Activated CD4-positive, alpha-beta T cell treated with anti-CD3 and anti-CD28 coated beads, Interleukin-2, Interleukin-6, amounts not matched to agents 100 ng/mL and 50 ng/mL, durations not matched to agents 16 hours and 8 hours (primary cell): ENCODE results near the gene OR12D2.
A peak's percentile ranks its signal among the peaks of the same experiment; 100 is the strongest.
"Not testable (repeated sequence)": the region's sequence is repeated elsewhere in the genome, so short reads cannot be mapped to it uniquely, and the experiment has no call there.

Source experiments
- DNase-seq: peaks from one replicate; pipeline ENCODE4 v3.0.0-alpha.2; 2020

OR12D2 gene

DNA sequence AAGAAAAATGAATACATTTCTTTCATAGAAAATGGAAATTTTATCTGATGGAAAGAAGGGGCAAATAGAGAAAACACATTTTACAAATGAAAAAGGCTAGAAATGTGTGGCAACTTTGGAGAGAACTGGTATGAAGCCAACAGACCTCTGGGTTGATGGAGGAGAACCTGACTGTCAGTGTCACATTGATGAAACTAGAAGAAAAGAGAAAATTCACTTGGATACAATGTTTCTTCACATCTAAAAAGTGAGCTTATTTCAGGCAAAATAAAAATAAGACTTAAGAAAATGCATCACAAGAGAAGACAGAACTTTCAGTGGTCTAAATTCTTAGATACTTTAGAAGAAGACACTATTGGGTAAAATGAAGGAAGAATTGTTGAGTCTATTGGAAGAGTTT is at the start of gene OR12D2:
OR12D2 (plus strand) TSS at position 301 of the 400 bp plus-strand sequence. CDS start 1,069 bp downstream, outside the sequence.
- no peak for DNase-seq

DNA sequence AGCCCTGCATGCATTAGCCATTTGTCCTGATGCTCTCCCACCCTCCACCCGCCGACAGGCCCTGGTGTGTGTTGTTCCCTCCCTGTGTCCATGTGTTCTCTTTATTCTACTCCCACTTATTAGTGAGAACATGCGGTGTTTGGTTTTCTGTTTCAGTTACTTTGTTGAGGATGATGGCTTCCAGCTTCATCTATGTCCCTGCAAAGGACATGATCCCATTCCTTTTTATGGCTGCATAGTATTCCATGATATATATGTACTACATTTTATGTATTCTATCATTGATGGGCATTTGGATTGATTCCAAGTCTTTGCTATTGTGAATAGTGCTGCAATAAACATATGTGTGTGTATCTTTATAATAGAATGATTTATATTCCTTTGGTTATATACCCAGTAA is 46.1 kb upstream of the OR12D2 start:
- DNase-seq: not testable (repeated sequence)

- no peak for DNase-seq
These were observed 40.5 kb upstream of the OR12D2 start for GRCh38 chr6:29354980-29355379.

GRCh38 chr6:29355603-29356002 is 39.8 kb upstream of the OR12D2 start:
- DNase-seq: no peak

- no peak for DNase-seq
These were observed 26.7 kb upstream of the OR12D2 start, which contains the start of gene OR5V1 for GRCh38 chr6:29368765-29369164. Gene OR5V1, minus strand, starts transcription at chr6:29368865. Its CDS starts 12,670 bp downstream, at chr6:29356195.

- DNase-seq: no peak
These were observed 20.2 kb upstream of the OR12D2 start, which contains the start of gene OR12D3 for GRCh38 chr6:29375191-29375590. Gene OR12D3, minus strand, starts transcription at chr6:29375291. Its CDS starts 4 bp downstream, at chr6:29375287.

- DNase-seq: no peak
These were observed 19.4 kb upstream of the OR12D2 start for GRCh38 chr6:29376003-29376402.

- no peak for DNase-seq
These were observed 6.9 kb upstream of the OR12D2 start for GRCh38 chr6:29388533-29388932.

DNA sequence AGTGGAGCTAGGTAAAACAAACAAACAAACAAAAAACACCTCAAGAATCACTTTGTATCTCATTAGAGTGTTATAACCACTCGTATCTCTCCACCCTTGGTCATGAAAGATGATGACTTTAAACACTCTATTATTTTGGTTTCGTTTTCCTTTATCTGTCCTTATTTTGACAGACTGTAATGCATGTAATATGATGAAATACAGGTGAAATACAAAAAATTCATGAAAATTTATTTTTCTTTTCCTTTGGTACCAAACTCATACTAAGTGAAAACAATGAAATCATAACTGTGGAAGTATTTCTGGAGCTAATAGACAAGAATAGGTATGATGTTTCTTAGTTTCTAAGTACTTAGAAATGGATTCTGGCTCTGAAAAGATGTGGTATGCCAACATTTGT is 4.1 kb downstream of the OR12D2 start:
- no peak for DNase-seq

GRCh38 chr6:29403801-29404200 is 8.4 kb downstream of the OR12D2 start:
- no peak for DNase-seq

GRCh38 chr6:29414588-29414987 is 19.2 kb downstream of the OR12D2 start, which contains the start of gene OR12D1:
Gene OR12D1, plus strand, starts transcription at chr6:29414928.
- DNase-seq: no peak

DNA sequence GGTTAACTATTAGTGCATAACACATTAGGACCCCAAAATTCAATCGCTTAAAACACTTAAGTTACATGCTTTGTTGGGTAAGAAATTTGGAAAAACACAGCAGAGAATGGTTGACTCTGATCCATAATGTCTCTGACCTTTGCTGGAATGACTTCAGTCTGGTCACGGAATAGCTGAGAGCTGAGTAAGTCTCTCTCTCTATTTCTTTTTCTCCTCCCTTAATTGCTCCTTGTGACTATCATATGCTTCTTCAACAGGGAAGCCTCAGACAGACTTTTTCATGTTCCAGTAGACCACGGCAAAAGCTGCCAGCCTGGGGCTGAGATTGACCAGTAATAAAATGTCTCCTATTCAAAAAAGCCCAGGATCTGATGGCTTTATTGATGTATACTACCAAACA is 24.1 kb downstream of the OR12D2 start:
- DNase-seq: no peak

DNA sequence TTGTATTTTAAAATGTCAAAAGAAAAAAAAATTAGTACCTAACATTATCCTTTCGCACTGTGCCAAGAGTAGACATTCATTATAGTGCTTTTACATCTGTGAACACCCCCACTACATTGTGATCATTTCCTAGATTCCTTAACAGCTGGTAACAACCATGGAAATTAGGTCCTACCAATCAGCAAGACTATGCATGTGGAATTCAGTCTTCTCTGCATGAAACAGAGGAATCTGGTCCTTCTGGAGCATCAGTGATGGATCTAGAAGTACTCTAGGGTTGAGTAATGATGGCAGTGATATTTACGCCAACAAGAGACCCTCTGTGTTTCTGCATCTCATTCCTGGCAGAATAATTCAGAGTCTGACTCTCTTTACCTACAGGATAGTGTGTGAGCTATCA is 28.7 kb downstream of the OR12D2 start:
- DNase-seq: no peak

- DNase-seq: peak; percentile 16
These were observed 29.1 kb downstream of the OR12D2 start for GRCh38 chr6:29424575-29424974.

- no peak for DNase-seq
These were observed 29.6 kb downstream of the OR12D2 start for GRCh38 chr6:29425075-29425474.

- no peak for DNase-seq
These were observed 31.2 kb downstream of the OR12D2 start for GRCh38 chr6:29426654-29427053.

GRCh38 chr6:29436730-29437129 is 41.3 kb downstream of the OR12D2 start:
- not testable (repeated sequence) for DNase-seq

DNA sequence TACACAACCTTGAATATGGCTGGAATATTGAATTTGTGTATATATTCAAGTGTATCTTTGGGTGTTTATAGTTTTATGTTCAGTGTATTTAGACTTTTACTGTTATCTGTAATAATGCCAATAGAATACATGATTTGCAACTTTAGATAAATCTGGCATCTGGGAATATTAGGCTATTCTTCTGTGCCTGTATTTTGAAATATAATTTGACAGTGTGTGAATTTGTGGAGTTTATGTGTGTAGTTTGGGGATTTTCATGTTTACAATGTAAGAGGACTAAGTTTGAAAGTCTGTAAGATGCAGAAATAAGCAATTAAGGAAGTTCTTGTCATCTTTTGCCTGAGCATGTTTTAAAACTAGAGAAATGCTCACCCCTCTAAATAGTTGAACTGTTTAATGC is 43.6 kb downstream of the OR12D2 start, which contains the start of gene OR10C1:
OR10C1 (plus strand) TSS at position 301 of the 400 bp plus-strand sequence. CDS start 710 bp downstream, outside the sequence.
- DNase-seq: no peak

- no peak for DNase-seq
These were observed 47.3 kb downstream of the OR12D2 start for GRCh38 chr6:29442719-29443118.

- not testable (repeated sequence) for DNase-seq
These were observed 48.6 kb downstream of the OR12D2 start for GRCh38 chr6:29444031-29444430.
